Esophagus (tissue), 2 donors: ENCODE results near the gene S100A16. TPM values are rescaled to one million over a fixed set of nuclear protein-coding genes. Genes with fewer than 3 reads are reported as not detected.

Experiments used
- H3K27ac ChIP-seq, 2 donors: one replicate each; pipeline ENCODE4 v1.5.1; 2013; ENCODE audit warnings: low read depth in 2 of 2, mild to moderate bottlenecking in 2 of 2, inconsistent platforms in 1 of 2, low read length in 1 of 2, moderate library complexity in 1 of 2
- H3K27me3 ChIP-seq, 2 donors: one replicate each; pipeline ENCODE4 v1.6.1; 2013; ENCODE audit warnings: low read length in 2 of 2, control low read depth in 1 of 2, mild to moderate bottlenecking in 1 of 2; ENCODE audit not compliant: insufficient read depth in 2 of 2, control insufficient read depth in 1 of 2
- H3K36me3 ChIP-seq, 2 donors: one replicate each; pipeline ENCODE4 v1.6.1; 2013; ENCODE audit warnings: low read length in 1 of 2; ENCODE audit not compliant: control insufficient read depth in 2 of 2, insufficient read depth in 2 of 2
- H3K4me1 ChIP-seq, 2 donors: one replicate each; pipeline ENCODE4 v1.6.1; 2013; ENCODE audit warnings: low read length in 1 of 2; ENCODE audit not compliant: control insufficient read depth in 2 of 2, insufficient read depth in 2 of 2
- H3K4me3 ChIP-seq, 2 donors: one replicate each; pipeline ENCODE4 v1.5.1; 2013; ENCODE audit warnings: low read length in 2 of 2, mild to moderate bottlenecking in 2 of 2, low read depth in 1 of 2, moderate library complexity in 1 of 2
- H3K9me3 ChIP-seq, 2 donors: one replicate each; pipeline ENCODE4 v1.6.1; 2013; ENCODE audit warnings: mild to moderate bottlenecking in 2 of 2, low read depth in 1 of 2, low read length in 1 of 2, moderate library complexity in 1 of 2; ENCODE audit not compliant: control insufficient read depth in 2 of 2, insufficient read depth in 1 of 2
- WGBS, 2 donors: extraction: QIAGEN DNeasy Blood & Tissue Kit; methylation state at CpG; one replicate each; pipeline ENCODE4 v1.1.7; 2013; 5-methylcytosine and 5-hydroxymethylcytosine counted together
- polyA plus RNA-seq, 2 donors: library from polyadenylated mRNA; stranded (reverse); fragments of 200-250 nt; gene quantifications; one replicate each; pipeline ENCODE4 v1.2.3, GENCODE V29; 2013
- donor health status: healthy with polysubstance abuse.
- donor health status: Bipolar disorder and iron deficiency.

The S100A16 gene
- polyA plus RNA-seq, 2 donors, result 2,016 to 2,151 TPM

GRCh38 chr1:153571706-153572105 lies 41.2 kb downstream of the S100A16 start:
- peak overlapping the region; percentile 76 to 81 for H3K27ac ChIP-seq
- H3K9me3 ChIP-seq, result no peaks in the 10 kb centered on the region
- 70 to 74% methylated on average over 7 of the region's 7 CpGs for WGBS, 2 donors
- no peak overlapping the region for H3K4me3 ChIP-seq
- peaks cover 5 to 16% of the 10 kb centered on the region in 2 donors for H3K4me1 ChIP-seq
- H3K36me3 ChIP-seq, result no peaks in the 10 kb centered on the region
- no peaks in the 10 kb centered on the region for H3K27me3 ChIP-seq

GRCh38 chr1:153570874-153571273 lies 42.1 kb downstream of the S100A16 start:
- 74 to 91% methylated on average over 5 of the region's 5 CpGs for WGBS, 2 donors
- Histone ChIP-seq H3K36me3 (no peaks in the 10 kb centered on the region), H3K9me3 (no peaks in the 10 kb centered on the region), H3K4me1 (peaks cover 5 to 17% of the 10 kb centered on the region in 2 donors), H3K27me3 (no peaks in the 10 kb centered on the region), H3K4me3 (no peak overlapping the region), H3K27ac (no peak overlapping the region)

- 81 to 85% methylated on average over 8 of the region's 8 CpGs for WGBS, 2 donors
- no peaks in the 10 kb centered on the region for H3K9me3 ChIP-seq
- H3K36me3 ChIP-seq, result no peaks in the 10 kb centered on the region
- peak overlapping the region in 1 of 2 donors; percentile 3 for H3K27ac ChIP-seq
- no peak overlapping the region for H3K4me3 ChIP-seq
- H3K4me1 ChIP-seq, result peaks cover 5 to 23% of the 10 kb centered on the region in 2 donors
- no peaks in the 10 kb centered on the region for H3K27me3 ChIP-seq
These were observed 43.5 kb downstream of the S100A16 start for GRCh38 chr1:153569465-153569864.

DNA sequence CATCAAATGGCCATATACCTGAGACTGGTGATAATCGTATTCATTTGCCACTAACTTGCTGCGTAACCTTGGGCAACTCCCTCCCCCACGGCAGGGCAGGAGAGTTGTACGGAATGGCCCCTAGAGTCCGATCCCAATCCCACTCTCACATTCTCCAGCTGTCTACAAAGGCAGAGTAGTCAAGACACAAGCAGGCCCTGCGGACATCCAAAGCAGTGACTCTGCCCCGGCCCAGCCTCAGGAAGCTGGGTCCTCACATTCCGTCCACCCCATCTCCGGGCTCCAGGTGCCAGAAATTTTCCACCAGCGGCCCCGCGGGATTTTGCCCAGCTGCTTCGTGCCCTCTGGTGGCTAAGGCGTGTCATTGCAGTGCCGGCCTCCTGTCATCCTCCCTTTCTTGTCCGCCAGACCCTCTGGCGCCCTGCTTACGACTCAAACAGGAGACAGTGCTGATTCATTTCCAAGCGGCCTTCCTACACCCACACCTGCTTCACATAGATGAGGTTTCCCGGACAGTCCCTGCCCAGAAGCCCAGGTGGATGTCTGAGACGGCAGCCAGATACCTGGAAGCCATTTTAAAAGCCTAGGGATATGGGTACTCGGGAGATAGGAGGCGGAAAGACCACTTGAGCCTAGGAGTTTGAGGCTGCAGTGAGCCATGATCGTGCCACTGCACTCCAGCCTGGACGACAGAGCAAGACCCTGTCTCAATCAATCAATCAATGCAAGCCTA lies 44.4 kb downstream of the S100A16 start:
- no peaks in the 10 kb centered on the region for H3K9me3 ChIP-seq
- H3K4me1 ChIP-seq, result peaks cover 5 to 23% of the 10 kb centered on the region in 2 donors
- H3K4me3 ChIP-seq, result peak overlapping the region in 1 of 2 donors; percentile 24
- peak overlapping the region; percentile 98 to 100 for H3K27ac ChIP-seq
- 7 to 11% methylated on average over 25 of the region's 25 CpGs for WGBS, 2 donors
- no peaks in the 10 kb centered on the region for H3K27me3 ChIP-seq
- peaks cover 0 to 3% of the 10 kb centered on the region in 2 donors for H3K36me3 ChIP-seq

DNA sequence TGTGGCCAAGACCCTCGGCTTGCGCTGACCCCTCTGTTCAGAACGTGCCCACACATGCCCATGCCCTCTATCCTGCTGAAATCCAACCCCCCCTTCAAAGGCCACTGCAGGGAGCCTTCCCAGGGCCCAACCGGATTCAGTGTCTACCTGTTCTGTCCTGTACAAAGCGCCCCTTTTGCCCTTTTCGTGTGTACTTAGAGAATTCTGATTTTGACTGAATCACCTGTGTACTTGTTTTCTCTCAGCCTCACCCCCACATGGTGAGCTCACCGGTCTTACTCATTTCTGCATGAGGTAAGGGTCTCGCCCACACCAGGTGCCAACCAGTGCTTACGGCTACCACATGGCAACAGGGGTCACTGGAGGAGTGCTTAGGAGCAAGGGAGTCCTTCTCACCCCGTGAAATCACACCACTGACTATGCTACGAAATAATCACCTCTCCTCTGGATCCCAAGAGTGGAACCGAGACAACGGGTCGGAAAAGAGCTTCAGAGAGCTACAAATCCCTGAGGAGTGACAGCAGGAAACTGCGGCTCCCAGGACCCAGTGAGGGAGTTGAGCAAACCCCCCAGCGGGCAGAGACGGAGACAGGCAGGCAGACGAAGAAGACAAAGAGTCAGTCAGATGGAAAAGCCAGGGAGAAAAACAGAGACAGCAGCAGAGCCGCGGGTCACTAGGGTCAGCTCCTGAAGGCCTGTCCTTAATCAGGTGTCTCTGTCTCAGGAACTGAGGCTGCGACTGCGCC lies 45.1 kb downstream of the S100A16 start:
- no peaks in the 10 kb centered on the region for H3K9me3 ChIP-seq
- peaks cover 0 to 5% of the 10 kb centered on the region in 2 donors for H3K36me3 ChIP-seq
- peak overlapping the region in 1 of 2 donors; percentile 21 for H3K4me3 ChIP-seq
- peaks cover 5 to 23% of the 10 kb centered on the region in 2 donors for H3K4me1 ChIP-seq
- peak overlapping the region; percentile 98 to 100 for H3K27ac ChIP-seq
- H3K27me3 ChIP-seq, result no peaks in the 10 kb centered on the region
- WGBS, 2 donors, result 50 to 64% methylated on average over 22 of the region's 22 CpGs

- H3K4me3 ChIP-seq, result peak overlapping the region in 1 of 2 donors; percentile 36
- peaks cover 0 to 6% of the 10 kb centered on the region in 2 donors for H3K36me3 ChIP-seq
- H3K27me3 ChIP-seq, result no peaks in the 10 kb centered on the region
- H3K27ac ChIP-seq, result peak overlapping the region; percentile 98 to 100
- 25 to 36% methylated on average over 16 of the region's 16 CpGs for WGBS, 2 donors
- H3K9me3 ChIP-seq, result no peaks in the 10 kb centered on the region
- peaks cover 3 to 18% of the 10 kb centered on the region in 2 donors for H3K4me1 ChIP-seq
These were observed 46.2 kb downstream of the S100A16 start for GRCh38 chr1:153566414-153567371.

- H3K36me3 ChIP-seq, result peaks cover 0 to 10% of the 10 kb centered on the region in 2 donors
- peaks cover 3 to 16% of the 10 kb centered on the region in 2 donors for H3K4me1 ChIP-seq
- no peaks in the 10 kb centered on the region for H3K9me3 ChIP-seq
- peak within 1 kb of the TSS; percentile 98 to 100 for H3K27ac ChIP-seq
- 14 to 31% methylated on average over 7 to 8 of the region's 8 CpGs for WGBS, 2 donors
- peak within 1 kb of the TSS; percentile 61 to 72 for H3K4me3 ChIP-seq
- no peaks in the 10 kb centered on the region for H3K27me3 ChIP-seq
These were observed 47.2 kb downstream of the S100A16 start, which contains the start of gene S100A2 for GRCh38 chr1:153565529-153566374. Gene S100A2 (minus strand): TSS chr1:153565844. CDS start chr1:153563877, 1,967 bp downstream.

DNA sequence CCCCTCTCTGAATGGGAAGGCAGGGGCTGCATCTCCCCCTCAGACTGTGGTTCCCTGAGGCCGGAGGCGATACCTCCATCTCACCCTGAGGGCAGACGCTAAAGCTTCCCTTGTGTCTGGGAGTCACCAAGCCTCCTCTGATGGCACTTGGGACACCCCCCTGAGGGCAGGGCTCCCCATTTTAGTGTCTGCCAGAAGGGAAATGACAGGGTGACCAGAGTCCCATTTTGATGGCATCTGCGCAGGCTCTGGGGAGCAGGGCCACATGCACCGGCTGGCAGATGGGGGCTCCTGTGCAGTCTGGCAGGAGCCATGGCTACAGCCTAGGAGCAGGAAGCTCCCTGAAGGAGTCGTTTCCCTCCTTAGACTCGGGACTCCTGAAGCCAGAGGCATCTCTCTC lies 48.9 kb downstream of the S100A16 start:
- 51 to 76% methylated on average over 7 of the region's 7 CpGs for WGBS, 2 donors
- Histone ChIP-seq H3K36me3 (peaks cover 0 to 10% of the 10 kb centered on the region in 2 donors), H3K27me3 (no peaks in the 10 kb centered on the region), H3K4me3 (peak overlapping the region; percentile 61 to 72), H3K4me1 (peaks cover 3 to 16% of the 10 kb centered on the region in 2 donors), H3K9me3 (no peaks in the 10 kb centered on the region), H3K27ac (peak overlapping the region; percentile 87 to 96)
